ENCODE data around the gene ATP10B.
A peak's percentile ranks its signal among the peaks of the same experiment; 100 is the strongest.

Gene ATP10B

GRCh38 chr5:160655717-160656116 is 196.3 kb downstream of the ATP10B start:
- Histone ChIP-seq H3K27ac (ENCODE audit: low read length) (peak overlapping the region; percentile 90), H4K20me1 (ENCODE audit: insufficient read depth, low read length) (no peaks in the 10 kb centered on the region), H3K4me1 (ENCODE audit: insufficient read depth, low read length) (peaks cover 37% of the 10 kb centered on the region), H3K9me3 (ENCODE audit: insufficient read depth, low read length, severe bottlenecking) (no peaks in the 10 kb centered on the region), H3K4me2 (ENCODE audit: insufficient read depth, low read length) (no peak overlapping the region), H3K27me3 (ENCODE audit: insufficient read depth, low read length, poor library complexity) (no peaks in the 10 kb centered on the region), H3K9ac (ENCODE audit: low read depth, low read length) (no peak overlapping the region), H3K4me3 (ENCODE audit: low read depth in 1 of 2, low read length in 2 of 2) (no peak overlapping the region), H3K79me2 (ENCODE audit: insufficient read depth, low read length) (no peaks in the 10 kb centered on the region), H2AFZ (ENCODE audit: low read depth, low read length) (no peak overlapping the region), H3K36me3 (ENCODE audit: insufficient read depth, low read length) (no peaks in the 10 kb centered on the region)
- ATAC-seq (ENCODE audit: insufficient read depth, low read depth) (no peak), DNase-seq (no peak)
- TF ChIP-seq EZH2 (IDR thresholded peaks at IDR 0.05; ENCODE audit: borderline replicate concordance, low read depth, low read length, severe bottlenecking) (no peak), CTCF (IDR thresholded peaks at IDR 0.05; ENCODE audit: borderline replicate concordance, extremely low read depth, low read length, poor library complexity, severe bottlenecking) (no peak)

- no peak for TF ChIP-seq CTCF (IDR thresholded peaks at IDR 0.05; ENCODE audit: borderline replicate concordance, extremely low read depth, low read length, poor library complexity, severe bottlenecking)
- no peak for TF ChIP-seq EZH2 (IDR thresholded peaks at IDR 0.05; ENCODE audit: borderline replicate concordance, low read depth, low read length, severe bottlenecking)
- no peaks in the 10 kb centered on the region for H3K36me3 ChIP-seq (ENCODE audit: insufficient read depth, low read length)
- ATAC-seq (ENCODE audit: insufficient read depth, low read depth), result no peak
- H3K27me3 ChIP-seq (ENCODE audit: insufficient read depth, low read length, poor library complexity), result no peaks in the 10 kb centered on the region
- no peak for DNase-seq
- H3K4me1 ChIP-seq (ENCODE audit: insufficient read depth, low read length), result peaks cover 24% of the 10 kb centered on the region
- H3K79me2 ChIP-seq (ENCODE audit: insufficient read depth, low read length), result no peaks in the 10 kb centered on the region
- 0 out of 2 replicates have a peak overlapping the region, but pooled peaks have one; percentile 5 for H3K27ac ChIP-seq (ENCODE audit: low read length)
- no peaks in the 10 kb centered on the region for H3K9me3 ChIP-seq (ENCODE audit: insufficient read depth, low read length, severe bottlenecking)
- H3K9ac ChIP-seq (ENCODE audit: low read depth, low read length), result no peak overlapping the region
- H2AFZ ChIP-seq (ENCODE audit: low read depth, low read length), result peak overlapping the region; percentile 45; the same call in 1 of the 2 replicates
- no peaks in the 10 kb centered on the region for H4K20me1 ChIP-seq (ENCODE audit: insufficient read depth, low read length)
- H3K4me3 ChIP-seq (ENCODE audit: low read depth in 1 of 2, low read length in 2 of 2), result no peak overlapping the region
- H3K4me2 ChIP-seq (ENCODE audit: insufficient read depth, low read length), result no peak overlapping the region
These were observed 200.0 kb downstream of the ATP10B start for GRCh38 chr5:160651692-160652645.

- Histone ChIP-seq H3K27ac (ENCODE audit: low read length) (no peak overlapping the region), H3K4me2 (ENCODE audit: insufficient read depth, low read length) (no peak overlapping the region), H3K27me3 (ENCODE audit: insufficient read depth, low read length, poor library complexity) (no peaks in the 10 kb centered on the region), H3K79me2 (ENCODE audit: insufficient read depth, low read length) (no peaks in the 10 kb centered on the region), H3K4me1 (ENCODE audit: insufficient read depth, low read length) (peaks cover 11% of the 10 kb centered on the region), H2AFZ (ENCODE audit: low read depth, low read length) (peak overlapping the region; percentile 3; the same call in 1 of the 2 replicates), H3K36me3 (ENCODE audit: insufficient read depth, low read length) (no peaks in the 10 kb centered on the region), H3K9ac (ENCODE audit: low read depth, low read length) (no peak overlapping the region), H4K20me1 (ENCODE audit: insufficient read depth, low read length) (no peaks in the 10 kb centered on the region), H3K9me3 (ENCODE audit: insufficient read depth, low read length, severe bottlenecking) (no peaks in the 10 kb centered on the region), H3K4me3 (ENCODE audit: low read depth in 1 of 2, low read length in 2 of 2) (no peak overlapping the region)
- ATAC-seq (ENCODE audit: insufficient read depth, low read depth) (peak; percentile 77), DNase-seq (peak; percentile 42)
- TF ChIP-seq EZH2 (IDR thresholded peaks at IDR 0.05; ENCODE audit: borderline replicate concordance, low read depth, low read length, severe bottlenecking) (no peak), CTCF (IDR thresholded peaks at IDR 0.05; ENCODE audit: borderline replicate concordance, extremely low read depth, low read length, poor library complexity, severe bottlenecking) (peak; percentile 71)
These were observed 202.7 kb downstream of the ATP10B start for GRCh38 chr5:160649304-160649703.

Data from DND-41 (cell line).